ENCODE results near the gene YKT6.

Gene YKT6

DNA sequence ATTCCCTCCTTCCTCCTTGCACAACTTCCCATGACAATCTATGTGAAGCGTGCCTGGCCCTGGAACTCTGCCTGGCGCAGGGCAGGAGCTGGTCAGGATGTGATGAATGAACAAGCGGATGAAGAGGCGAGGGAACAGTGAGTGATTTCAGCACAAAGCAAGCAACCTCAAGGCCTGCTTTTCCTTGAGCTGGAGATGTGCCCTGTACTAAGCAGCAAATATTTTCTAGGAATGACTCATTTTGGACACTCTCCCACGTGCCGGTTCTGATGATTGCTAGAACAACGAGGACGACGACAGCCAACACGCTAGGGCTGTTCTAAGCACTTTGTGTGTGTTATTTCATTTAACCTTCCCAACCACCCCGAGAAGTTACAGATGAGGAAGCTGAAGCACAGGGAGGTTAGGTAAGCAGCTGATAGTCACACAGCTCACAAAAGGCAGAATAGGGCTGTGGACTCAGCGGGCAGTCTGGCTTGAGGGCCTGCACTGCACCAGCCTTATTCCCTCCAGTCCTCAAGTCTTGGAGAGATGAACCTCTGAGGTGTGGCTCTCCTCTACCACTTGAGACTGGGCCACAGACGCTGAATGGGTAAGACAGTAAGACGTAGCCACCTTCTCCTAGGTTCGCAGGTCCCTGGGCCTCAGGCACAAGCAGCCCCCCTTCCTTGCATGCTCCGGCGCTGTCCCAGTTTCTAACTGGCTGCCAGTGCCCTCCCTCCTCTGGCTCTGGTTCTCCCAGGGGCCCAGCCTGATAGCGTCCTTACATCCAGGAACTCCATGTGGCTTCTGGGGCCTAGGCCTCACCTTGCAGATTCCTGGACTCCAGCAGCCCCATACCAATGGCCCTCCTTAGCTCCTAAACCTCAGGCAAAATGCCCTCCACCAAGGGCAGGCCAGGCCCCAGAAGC is 59.0 kb downstream of the YKT6 start:
- TF ChIP-seq, protein P1, sequence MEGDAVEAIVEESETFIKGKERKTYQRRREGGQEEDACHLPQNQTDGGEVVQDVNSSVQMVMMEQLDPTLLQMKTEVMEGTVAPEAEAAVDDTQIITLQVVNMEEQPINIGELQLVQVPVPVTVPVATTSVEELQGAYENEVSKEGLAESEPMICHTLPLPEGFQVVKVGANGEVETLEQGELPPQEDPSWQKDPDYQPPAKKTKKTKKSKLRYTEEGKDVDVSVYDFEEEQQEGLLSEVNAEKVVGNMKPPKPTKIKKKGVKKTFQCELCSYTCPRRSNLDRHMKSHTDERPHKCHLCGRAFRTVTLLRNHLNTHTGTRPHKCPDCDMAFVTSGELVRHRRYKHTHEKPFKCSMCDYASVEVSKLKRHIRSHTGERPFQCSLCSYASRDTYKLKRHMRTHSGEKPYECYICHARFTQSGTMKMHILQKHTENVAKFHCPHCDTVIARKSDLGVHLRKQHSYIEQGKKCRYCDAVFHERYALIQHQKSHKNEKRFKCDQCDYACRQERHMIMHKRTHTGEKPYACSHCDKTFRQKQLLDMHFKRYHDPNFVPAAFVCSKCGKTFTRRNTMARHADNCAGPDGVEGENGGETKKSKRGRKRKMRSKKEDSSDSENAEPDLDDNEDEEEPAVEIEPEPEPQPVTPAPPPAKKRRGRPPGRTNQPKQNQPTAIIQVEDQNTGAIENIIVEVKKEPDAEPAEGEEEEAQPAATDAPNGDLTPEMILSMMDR (conservative IDR thresholded peaks at IDR 0.05; ENCODE audit: low read depth, low read length), result no peak
- no peak overlapping the region for H3K4me3 ChIP-seq (ENCODE audit: low read length)
- peak; percentile 32 for DNase-seq (ENCODE audit: low read depth)

- DNase-seq (ENCODE audit: low read depth), result no peak
- TF ChIP-seq, protein P1 (conservative IDR thresholded peaks at IDR 0.05; ENCODE audit: low read depth, low read length), result no peak
Observed at GRCh38 chr7:44261240-44261639, 60.5 kb downstream of the YKT6 start.

DNA sequence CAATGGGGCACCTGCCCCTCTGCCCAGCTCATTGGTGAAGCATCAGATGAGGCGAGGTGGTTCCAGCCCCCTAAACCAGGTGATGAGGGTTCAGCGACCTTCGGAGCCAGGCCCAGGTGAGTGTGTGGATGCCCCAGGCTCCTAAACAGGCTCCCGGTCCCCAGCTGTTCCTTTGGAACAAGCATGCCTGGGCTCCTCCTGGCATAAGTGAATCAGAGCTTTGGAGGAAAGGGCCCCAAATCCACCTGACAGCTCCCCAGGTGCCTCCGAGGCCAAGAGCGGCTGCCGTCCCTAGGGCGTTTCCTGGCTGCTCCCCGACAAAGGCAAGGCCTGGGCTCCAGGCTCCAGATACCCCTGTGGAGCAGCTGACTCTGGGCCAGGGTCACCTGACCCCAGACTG is 61.3 kb downstream of the YKT6 start:
- TF ChIP-seq, protein P1 (conservative IDR thresholded peaks at IDR 0.05; ENCODE audit: low read depth, low read length), result no peak
- no peak overlapping the region for H3K4me3 ChIP-seq (ENCODE audit: low read length)
- DNase-seq (ENCODE audit: low read depth), result no peak

More at GRCh38 chr7:44261240-44261639, 60.5 kb downstream of the YKT6 start:
- no peak overlapping the region for H3K4me3 ChIP-seq (ENCODE audit: low read length)

- DNase-seq (ENCODE audit: low read depth), result no peak
- no peak overlapping the region for H3K4me3 ChIP-seq (ENCODE audit: low read length)
- TF ChIP-seq, protein P1 (conservative IDR thresholded peaks at IDR 0.05; ENCODE audit: low read depth, low read length), result no peak
Observed at GRCh38 chr7:44263326-44264082, 62.7 kb downstream of the YKT6 start.

All from retinal pigment epithelial cell (primary cell).